OCI-LY1 (cell line): ENCODE data around the gene WIZ.

Experiments
- H2AFZ ChIP-seq: fragments of 200-600 bp; sonication (generic), shearing (Covaris generic); 2 replicates; pipeline ENCODE4 v1.6.0; 2014; ENCODE audit warnings: antibody characterized with exemption, mild to moderate bottlenecking, low read length
- H3F3A ChIP-seq: fragments of 200-600 bp; sonication (generic), shearing (Covaris generic); 2 replicates; pipeline ENCODE4 v1.6.0; 2014; ENCODE audit warnings: mild to moderate bottlenecking, antibody characterized with exemption, low read length, moderate library complexity; ENCODE audit not compliant: insufficient read depth
- H3K27ac ChIP-seq: fragments of 200-600 bp; sonication (generic); 2 replicates; pipeline ENCODE4 v1.5.1; 2014; ENCODE audit warnings: low read length, mixed run types, mild to moderate bottlenecking, low read depth; ENCODE audit not compliant: poor library complexity, severe bottlenecking
- H3K27me3 ChIP-seq: fragments of 200-600 bp; sonication (generic); 2 replicates; pipeline ENCODE4 v1.6.0; 2014; ENCODE audit warnings: antibody characterized with exemption, mild to moderate bottlenecking, low read length, moderate library complexity; ENCODE audit not compliant: insufficient read depth
- H3K36me3 ChIP-seq: fragments of 200-600 bp; sonication (generic); 2 replicates; pipeline ENCODE4 v1.6.1; 2014; ENCODE audit warnings: mild to moderate bottlenecking, antibody characterized with exemption, low read length, moderate library complexity, mixed read lengths; ENCODE audit not compliant: insufficient read depth
- H3K4me1 ChIP-seq: fragments of 200-600 bp; sonication (generic); 2 replicates; pipeline ENCODE4 v1.5.1; 2014; ENCODE audit warnings: mild to moderate bottlenecking, low read length, moderate library complexity; ENCODE audit not compliant: insufficient read depth, severe bottlenecking
- H3K4me2 ChIP-seq: fragments of 200-600 bp; sonication (generic), shearing (Covaris generic); 2 replicates; pipeline ENCODE4 v1.6.1; 2014; ENCODE audit warnings: low read length
- H3K4me3 ChIP-seq: fragments of 200-600 bp; sonication (generic); 2 replicates; pipeline ENCODE4 v1.5.1; 2014; ENCODE audit warnings: low read length, low read depth, mild to moderate bottlenecking, mixed read lengths; ENCODE audit not compliant: poor library complexity, severe bottlenecking
- H3K79me2 ChIP-seq: fragments of 200-600 bp; shearing (Covaris generic); 2 replicates; pipeline ENCODE4 v1.6.1; 2016; ENCODE audit warnings: mixed run types, low read length, mixed read lengths; ENCODE audit not compliant: insufficient read depth
- H3K9ac ChIP-seq: fragments of 200-600 bp; sonication (generic), shearing (Covaris generic); 2 replicates; pipeline ENCODE4 v1.6.1; 2014; ENCODE audit warnings: mild to moderate bottlenecking, low read length, mixed read lengths
- H3K9me2 ChIP-seq: fragments of 200-600 bp; sonication (generic), shearing (Covaris generic); 2 replicates; pipeline ENCODE4 v1.6.1; 2014; ENCODE audit warnings: low read depth, mild to moderate bottlenecking, low read length, mixed read lengths
- H3K9me3 ChIP-seq: fragments of 200-600 bp; shearing (Covaris generic); 2 replicates; pipeline ENCODE4 v1.6.1; 2014; ENCODE audit warnings: low read length, mixed read lengths
- H4K20me1 ChIP-seq: fragments of 200-600 bp; sonication (generic), shearing (Covaris generic); 2 replicates; pipeline ENCODE4 v1.6.0; 2016; ENCODE audit warnings: mild to moderate bottlenecking, low read length; ENCODE audit not compliant: insufficient read depth
- CTCF ChIP-seq: fragments of 200-600 bp; sonication (generic), shearing (Covaris generic); IDR thresholded peaks from 2 replicates; pipeline ENCODE4 v1.5.1; 2017; ENCODE audit warnings: mild to moderate bottlenecking, antibody characterized with exemption, low read length, moderate library complexity, mixed read lengths
- EZH2 ChIP-seq: fragments of 200-600 bp; sonication (generic), shearing (Covaris generic); IDR thresholded peaks from 2 replicates; pipeline ENCODE4 v1.8.0; 2017; ENCODE audit warnings: borderline replicate concordance, mixed run types, mild to moderate bottlenecking, antibody characterized with exemption, low read length, moderate library complexity, mixed read lengths

The WIZ gene

GRCh38 chr19:15438124-15438496 lies 11.6 kb downstream of the WIZ start:
- no peaks in the 10 kb centered on the region for H3K9me2 ChIP-seq
- peaks cover 4% of the 10 kb centered on the region for H3K4me1 ChIP-seq
- TF ChIP-seq EZH2 (no peak), CTCF (no peak)
- no peaks in the 10 kb centered on the region for H3K9me3 ChIP-seq
- no peaks in the 10 kb centered on the region for H3K27me3 ChIP-seq
- H3K27ac ChIP-seq, result no peak overlapping the region
- H3F3A ChIP-seq, result no peaks in the 10 kb centered on the region
- H3K9ac ChIP-seq, result no peak overlapping the region
- H2AFZ ChIP-seq, result no peak overlapping the region
- H3K79me2 ChIP-seq, result no peaks in the 10 kb centered on the region
- H3K36me3 ChIP-seq, result no peaks in the 10 kb centered on the region
- H3K4me2 ChIP-seq, result no peak overlapping the region
- no peaks in the 10 kb centered on the region for H4K20me1 ChIP-seq
- H3K4me3 ChIP-seq, result no peak overlapping the region

- no peaks in the 10 kb centered on the region for H3K27me3 ChIP-seq
- no peaks in the 10 kb centered on the region for H3K79me2 ChIP-seq
- H3K4me1 ChIP-seq, result peaks cover 8% of the 10 kb centered on the region
- H3F3A ChIP-seq, result no peaks in the 10 kb centered on the region
- no peak overlapping the region for H3K4me2 ChIP-seq
- H3K9ac ChIP-seq, result no peak overlapping the region
- H3K27ac ChIP-seq, result no peak overlapping the region
- TF ChIP-seq EZH2 (no peak), CTCF (no peak)
- H3K4me3 ChIP-seq, result no peak overlapping the region
- no peaks in the 10 kb centered on the region for H4K20me1 ChIP-seq
- no peaks in the 10 kb centered on the region for H3K9me2 ChIP-seq
- H3K9me3 ChIP-seq, result no peaks in the 10 kb centered on the region
- no peaks in the 10 kb centered on the region for H3K36me3 ChIP-seq
- H2AFZ ChIP-seq, result no peak overlapping the region
Measured at GRCh38 chr19:15437355-15438123, 12.2 kb downstream of the WIZ start.

GRCh38 chr19:15436826-15437110 lies 13.0 kb downstream of the WIZ start:
- Histone ChIP-seq H4K20me1 (no peaks in the 10 kb centered on the region), H3K4me3 (no peak overlapping the region), H3K79me2 (peaks cover 3% of the 10 kb centered on the region), H3K9ac (no peak overlapping the region), H3K27ac (no peak overlapping the region), H3K36me3 (no peaks in the 10 kb centered on the region), H3F3A (no peaks in the 10 kb centered on the region), H3K9me2 (no peaks in the 10 kb centered on the region), H3K9me3 (no peaks in the 10 kb centered on the region), H3K27me3 (no peaks in the 10 kb centered on the region), H3K4me1 (peaks cover 10% of the 10 kb centered on the region), H2AFZ (no peak overlapping the region), H3K4me2 (no peak overlapping the region)
- TF ChIP-seq EZH2 (no peak), CTCF (no peak)
